Measurements from ENCODE around the gene CSNK1A1.
"Not testable (repeated sequence)": the region's sequence is repeated elsewhere in the genome, so short reads cannot be mapped to it uniquely, and the experiment has no call there.

The CSNK1A1 gene

DNA sequence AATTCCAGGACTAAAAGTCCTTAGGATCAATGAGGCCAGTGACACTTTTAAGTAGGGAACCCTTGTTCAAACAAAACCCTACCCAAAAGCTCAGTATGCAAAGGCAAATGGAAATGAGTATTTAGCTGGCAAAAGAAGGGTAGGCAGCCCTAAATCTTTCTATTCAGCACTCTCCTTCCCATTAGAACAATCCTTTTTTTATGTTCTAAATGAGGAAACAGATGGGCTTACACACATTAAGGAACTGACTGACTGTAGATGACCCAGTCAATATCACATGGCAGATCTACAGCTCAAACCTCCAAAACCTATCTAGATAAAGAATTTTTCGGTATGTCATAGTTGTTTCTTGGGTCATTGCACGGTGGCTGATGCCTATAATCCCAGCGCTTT lies 7.2 kb downstream of the CSNK1A1 start:
- no peak for TF ChIP-seq CTCF (IDR thresholded peaks at IDR 0.05; ENCODE audit: low read depth, low read length)
- DNase-seq (ENCODE audit: extremely low read depth, low read depth) = no peak

- no peak for TF ChIP-seq CTCF (IDR thresholded peaks at IDR 0.05; ENCODE audit: low read depth, low read length)
- DNase-seq (ENCODE audit: extremely low read depth, low read depth) = no peak
Observed at GRCh38 chr5:149543361-149544027, 7.7 kb downstream of the CSNK1A1 start.

GRCh38 chr5:149541893-149542292 lies 9.3 kb downstream of the CSNK1A1 start:
- TF ChIP-seq CTCF (IDR thresholded peaks at IDR 0.05; ENCODE audit: low read depth, low read length) = no peak
- no peak for DNase-seq (ENCODE audit: extremely low read depth, low read depth)

DNA sequence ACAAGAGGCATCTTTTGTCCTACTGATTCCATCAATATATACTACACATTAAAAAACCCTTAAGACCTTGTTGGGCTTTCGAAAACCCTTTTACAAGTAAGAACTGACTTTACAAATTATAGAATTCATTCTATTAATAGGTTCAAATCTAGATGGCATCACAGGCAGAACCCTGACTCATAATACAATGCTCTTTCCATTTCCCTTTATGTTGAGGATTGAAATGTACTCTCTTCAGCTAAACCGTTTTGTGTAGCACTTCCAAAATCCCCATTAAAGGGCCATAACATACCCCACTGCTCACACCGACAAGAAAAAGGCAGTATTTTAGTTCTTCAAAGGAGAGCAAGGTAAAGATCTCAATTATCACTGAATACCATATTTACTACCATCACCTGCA lies 11.2 kb downstream of the CSNK1A1 start:
- DNase-seq (ENCODE audit: extremely low read depth, low read depth) = no peak
- no peak for TF ChIP-seq CTCF (IDR thresholded peaks at IDR 0.05; ENCODE audit: low read depth, low read length)

DNA sequence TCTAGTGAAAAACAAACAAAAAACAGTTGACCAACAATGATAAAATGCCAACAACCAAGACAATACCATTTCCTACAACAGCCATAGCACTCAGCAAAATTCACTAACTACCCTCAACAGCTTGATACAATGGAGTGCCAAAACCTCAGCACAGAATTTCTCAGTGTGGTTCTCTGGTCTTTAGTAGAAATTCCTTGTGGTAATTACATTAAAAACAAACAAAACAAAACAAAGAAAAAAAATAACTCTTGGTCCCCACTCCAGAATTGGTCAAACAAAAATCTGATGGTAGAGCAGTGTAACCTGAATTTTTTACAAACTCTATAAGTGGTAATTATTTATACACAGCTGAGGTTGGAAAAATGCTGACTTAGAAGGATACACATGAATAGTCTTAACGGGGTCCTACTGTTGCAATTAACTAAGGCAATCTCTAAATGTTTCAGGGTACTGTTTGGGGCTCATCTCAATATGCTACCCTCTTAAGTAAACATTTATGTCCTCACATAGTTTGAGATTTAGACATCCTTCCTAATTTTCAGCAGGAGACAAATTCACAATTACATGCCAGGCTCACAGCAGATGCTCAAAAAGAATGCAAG lies 13.8 kb downstream of the CSNK1A1 start:
- no peak for TF ChIP-seq CTCF (IDR thresholded peaks at IDR 0.05; ENCODE audit: low read depth, low read length)
- DNase-seq (ENCODE audit: extremely low read depth, low read depth) = no peak

- DNase-seq (ENCODE audit: extremely low read depth, low read depth) = not testable (repeated sequence)
Observed at GRCh38 chr5:149535787-149536186, 15.5 kb downstream of the CSNK1A1 start.

- no peak for DNase-seq (ENCODE audit: extremely low read depth, low read depth)
- no peak for TF ChIP-seq CTCF (IDR thresholded peaks at IDR 0.05; ENCODE audit: low read depth, low read length)
Observed at GRCh38 chr5:149532413-149532812, 18.8 kb downstream of the CSNK1A1 start.

GRCh38 chr5:149529463-149529862 lies 21.8 kb downstream of the CSNK1A1 start:
- TF ChIP-seq CTCF (IDR thresholded peaks at IDR 0.05; ENCODE audit: low read depth, low read length) = no peak
- DNase-seq (ENCODE audit: extremely low read depth, low read depth) = no peak
